ENCODE data around the gene G6PD.

The G6PD gene

DNA sequence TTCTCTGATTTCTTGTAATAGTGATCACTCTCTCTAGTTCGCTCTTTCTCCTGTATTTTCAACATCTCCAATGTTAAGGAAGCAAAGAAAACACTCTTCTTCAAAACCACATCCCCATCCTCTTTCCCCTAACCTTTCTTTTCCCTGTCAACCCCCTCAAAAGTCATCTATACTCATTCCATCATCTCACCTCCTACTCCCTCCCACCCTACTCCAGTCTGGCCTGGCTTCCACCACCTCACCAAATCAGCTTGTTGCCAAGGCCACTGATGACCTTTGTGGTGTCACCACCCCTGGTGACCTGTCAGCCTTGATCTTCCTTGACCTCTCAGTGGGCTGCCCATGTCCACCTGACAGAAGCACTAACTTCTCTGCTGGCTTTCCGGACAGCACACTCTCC lies 32.9 kb downstream of the G6PD start:
- DNase-seq (ENCODE audit: extremely low read depth, low read depth), result no peak
- no peak for TF ChIP-seq CTCF (IDR thresholded peaks at IDR 0.05; ENCODE audit: low read depth, low read length, missing control alignments)
- no peak overlapping the region for H3K4me3 ChIP-seq (replicated peaks; ENCODE audit: low read depth, low read length)

DNA sequence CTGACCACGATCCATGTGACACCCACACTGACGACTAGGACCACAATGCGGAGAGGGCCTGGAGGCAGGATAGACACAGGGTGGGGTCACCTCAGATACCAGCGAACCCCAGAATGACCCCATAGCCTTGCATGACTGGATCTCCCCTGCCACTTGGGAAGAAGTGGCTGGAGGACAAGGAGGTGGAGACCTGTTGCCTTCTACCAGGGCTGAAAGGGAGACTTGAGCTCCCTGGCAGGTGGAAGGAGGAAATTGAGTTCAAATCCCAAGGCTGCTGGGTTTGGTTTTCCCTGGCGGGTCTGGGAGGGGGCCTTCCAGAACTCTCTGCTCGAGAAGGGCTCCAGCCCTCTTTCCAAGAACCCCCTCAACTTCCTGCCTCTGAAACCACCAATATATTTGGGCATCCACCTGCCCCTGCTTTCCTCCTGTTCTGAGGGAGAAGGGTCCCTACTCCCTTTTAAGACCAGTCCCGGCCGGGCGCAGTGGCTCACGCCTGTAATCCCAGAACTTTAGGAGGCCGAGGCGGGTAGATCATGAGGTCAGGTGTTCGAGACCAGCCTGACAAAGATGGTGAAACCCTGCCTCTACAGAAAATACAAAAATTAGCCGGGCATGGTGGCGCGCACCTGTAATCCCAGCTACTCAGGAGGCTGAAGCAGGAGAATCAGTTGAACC lies 33.6 kb downstream of the G6PD start:
- no peak for DNase-seq (ENCODE audit: extremely low read depth, low read depth)
- H3K4me3 ChIP-seq (replicated peaks; ENCODE audit: low read depth, low read length), result no peak overlapping the region
- TF ChIP-seq CTCF (IDR thresholded peaks at IDR 0.05; ENCODE audit: low read depth, low read length, missing control alignments), result no peak

- no peak overlapping the region for H3K4me3 ChIP-seq (replicated peaks; ENCODE audit: low read depth, low read length)
- no peak for TF ChIP-seq CTCF (IDR thresholded peaks at IDR 0.05; ENCODE audit: low read depth, low read length, missing control alignments)
- DNase-seq (ENCODE audit: extremely low read depth, low read depth), result no peak
These were observed 34.9 kb downstream of the G6PD start for GRCh38 chrX:154511761-154512160.

GRCh38 chrX:154509455-154509854 lies 37.2 kb downstream of the G6PD start:
- TF ChIP-seq CTCF (IDR thresholded peaks at IDR 0.05; ENCODE audit: low read depth, low read length, missing control alignments), result no peak
- no peak for DNase-seq (ENCODE audit: extremely low read depth, low read depth)
- H3K4me3 ChIP-seq (replicated peaks; ENCODE audit: low read depth, low read length), result no peak overlapping the region

DNA sequence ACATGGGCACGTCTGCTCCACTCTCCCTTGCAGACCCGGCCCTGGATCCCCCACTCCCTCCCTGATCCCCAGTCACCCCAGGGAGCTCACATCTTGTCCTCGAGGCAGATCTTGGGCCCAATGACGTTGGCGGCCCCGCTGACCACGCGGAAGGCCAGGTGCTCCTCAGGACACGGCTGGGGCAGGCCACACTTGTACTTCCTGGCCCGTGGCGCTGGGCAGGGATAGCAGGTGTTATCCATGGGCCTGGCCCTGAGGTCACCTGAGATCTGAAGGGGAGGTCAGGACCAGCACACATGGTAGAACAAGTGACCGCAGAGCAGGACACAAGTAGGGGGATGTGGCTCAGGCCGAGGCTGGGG lies 38.3 kb downstream of the G6PD start:
- no peak for DNase-seq (ENCODE audit: extremely low read depth, low read depth)
- no peak overlapping the region for H3K4me3 ChIP-seq (replicated peaks; ENCODE audit: low read depth, low read length)
- no peak for TF ChIP-seq CTCF (IDR thresholded peaks at IDR 0.05; ENCODE audit: low read depth, low read length, missing control alignments)

GRCh38 chrX:154507673-154508383 lies 38.8 kb downstream of the G6PD start:
- no peak for DNase-seq (ENCODE audit: extremely low read depth, low read depth)
- TF ChIP-seq CTCF (IDR thresholded peaks at IDR 0.05; ENCODE audit: low read depth, low read length, missing control alignments), result no peak
- H3K4me3 ChIP-seq (replicated peaks; ENCODE audit: low read depth, low read length), result no peak overlapping the region

Data from HFF-Myc (cell line).